Measurements from ENCODE around the gene DIPK2A. TPM values are rescaled to one million over a fixed set of nuclear protein-coding genes. Genes with fewer than 3 reads are reported as not detected.

The DIPK2A gene
- total and polyA plus RNA-seq, 2 donors (not counting 3 experiments of a cell fraction or from before 2014, with no cell fraction given): 18.9 to 43.0 TPM

DNA sequence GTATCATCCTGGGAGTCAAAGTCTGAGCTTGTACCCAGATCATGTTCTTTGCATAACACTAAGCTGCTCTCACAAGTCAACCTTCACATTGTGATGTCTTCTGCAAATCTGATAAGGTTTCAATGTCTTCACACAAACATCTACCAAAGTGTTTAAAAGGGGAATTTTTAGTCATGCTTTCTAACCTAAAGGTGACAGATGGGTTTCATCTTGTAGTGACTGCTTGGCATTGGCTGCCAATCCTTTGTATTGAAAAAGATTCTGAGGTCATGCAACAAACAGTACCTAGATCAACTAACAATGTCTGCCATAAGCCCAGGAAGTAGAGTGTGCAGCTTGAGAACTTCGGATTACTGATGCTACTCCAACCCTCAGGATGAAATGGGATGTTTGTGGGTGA lies 43.6 kb upstream of the DIPK2A start:
- Histone ChIP-seq H3K79me2 (ENCODE audit: control insufficient read depth, insufficient read depth, low read length) (no peaks in the 10 kb centered on the region), H3K4me1 (ENCODE audit: control insufficient read depth, extremely low read depth, insufficient read depth, low read length) (no peaks in the 10 kb centered on the region), H3K9ac (replicated peaks; ENCODE audit: extremely low read depth, insufficient read depth, low read length) (no peak overlapping the region), H3K9me3 (replicated peaks; ENCODE audit: control insufficient read depth, insufficient read depth, low read length) (no peaks in the 10 kb centered on the region), H4K20me1 (replicated peaks; ENCODE audit: control insufficient read depth, extremely low read depth, insufficient read depth, low read length) (no peaks in the 10 kb centered on the region), H2AFZ (ENCODE audit: low read depth, low read length) (no peak overlapping the region), H3K9me1 (replicated peaks; ENCODE audit: control insufficient read depth, extremely low read depth, insufficient read depth, low read length) (no peaks in the 10 kb centered on the region), H3K27me3 (ENCODE audit: control insufficient read depth in 2 of 2, insufficient read depth in 2 of 2, low read length in 2 of 2) (no peaks in the 10 kb centered on the region), H3K27ac (ENCODE audit: insufficient read depth, low read depth, low read length) (no peak overlapping the region), H3K36me3 (ENCODE audit: control insufficient read depth in 2 of 2, extremely low read depth in 1 of 2, insufficient read depth in 2 of 2, low read length in 2 of 2) (no peaks in the 10 kb centered on the region), H3K4me3 (replicated peaks in 1 of 3; ENCODE audit: insufficient read depth in 1 of 3, low read depth in 1 of 3, low read length in 3 of 3) (no peak overlapping the region), H3K4me2 (ENCODE audit: insufficient read depth, low read length) (no peak overlapping the region)
- POLR2A ChIA-PET: no interaction called here
- intact Hi-C loops (cut with micrococcal nuclease): no loop called here
- DNase-seq (ENCODE audit: low read depth, low spot score): no peak
- dilution Hi-C loops (cut with MboI; ENCODE audit: extremely low pct_ligation_motif_present, low sequenced_read_pairs): no loop called here
- BruUV-seq (replicated peaks): no TSS peak
- no peak for TF ChIP-seq JUN (IDR thresholded peaks at IDR 0.05; ENCODE audit: borderline replicate concordance, insufficient read depth, insufficient read length, low read depth)
- TF ChIP-seq GATA2 (IDR thresholded peaks at IDR 0.05; ENCODE audit: insufficient read depth, insufficient read length, low read depth, low read length): no peak
- TF ChIP-seq, protein P1, sequence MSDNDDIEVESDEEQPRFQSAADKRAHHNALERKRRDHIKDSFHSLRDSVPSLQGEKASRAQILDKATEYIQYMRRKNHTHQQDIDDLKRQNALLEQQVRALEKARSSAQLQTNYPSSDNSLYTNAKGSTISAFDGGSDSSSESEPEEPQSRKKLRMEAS (IDR thresholded peaks at IDR 0.05; ENCODE audit: insufficient read depth, insufficient read length): no peak
- TF ChIP-seq POLR2AphosphoS5 (IDR thresholded peaks at IDR 0.05; ENCODE audit: insufficient read depth, low read depth, low read length): no peak
- TF ChIP-seq POLR2A (IDR thresholded peaks at IDR 0.05; ENCODE audit: low read depth, low read length): no peak
- TF ChIP-seq EZH2 (IDR thresholded peaks at IDR 0.05; ENCODE audit: borderline replicate concordance, low read depth, low read length, severe bottlenecking): no peak
- no peak for TF ChIP-seq FOS (IDR thresholded peaks at IDR 0.05; ENCODE audit: borderline replicate concordance, insufficient read depth, low read length)
- no peak for TF ChIP-seq CTCF (IDR thresholded peaks at IDR 0.05; ENCODE audit: extremely low read depth in 1 of 2, insufficient read depth in 1 of 2, low read depth in 1 of 2, low read length in 2 of 2)
- TF ChIP-seq MYC (IDR thresholded peaks at IDR 0.05; ENCODE audit: low read depth, low read length): no peak
- FAIRE-seq: no peak
- CTCF ChIA-PET: no interaction called here
